Stimulated activated CD8-positive, alpha-beta memory T cell treated with anti-CD3 and anti-CD28 coated beads, Interleukin-4, amount 100 ng/mL, for 1 hour (primary cell): Measurements from ENCODE around the gene KRTAP19-7.

Experiments used
- DNase-seq, 2 donors: peaks; one replicate each; pipeline ENCODE4 v3.0.0-alpha.2; 2020; ENCODE audit warnings: low read depth in 2 of 2, low spot score in 1 of 2

The KRTAP19-7 gene, protein sequence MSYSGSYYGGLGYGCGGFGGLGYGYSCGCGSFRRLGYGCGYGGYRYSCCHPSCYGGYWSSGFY

DNA sequence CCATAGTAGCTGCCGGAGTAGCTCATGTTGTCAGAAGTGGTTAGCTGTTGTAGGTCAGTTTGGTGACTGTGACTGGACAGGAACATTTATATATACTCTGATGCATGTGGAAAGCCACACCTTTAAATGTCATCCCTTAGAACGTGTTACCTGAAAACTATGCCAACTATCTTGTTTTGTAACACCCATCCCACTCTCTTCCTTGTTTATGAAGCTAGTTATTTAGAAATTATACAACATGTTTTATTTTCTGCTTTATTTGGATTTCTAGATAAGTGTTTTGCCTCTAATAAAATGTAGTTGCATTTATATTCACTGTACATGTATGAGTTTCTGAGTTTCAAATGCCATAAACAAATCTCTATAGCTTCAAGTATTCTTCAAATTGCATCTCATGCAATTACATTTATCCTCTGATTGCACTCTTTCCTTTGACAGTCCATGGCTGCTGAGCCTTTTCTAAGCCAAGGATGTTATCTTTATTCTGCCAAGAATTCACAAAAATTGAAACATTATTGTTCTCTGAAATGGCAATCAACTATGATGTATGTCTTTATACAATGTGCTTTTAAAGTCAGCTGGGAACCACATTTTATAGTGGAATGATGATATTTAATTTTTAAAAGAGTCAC lies at the start of gene KRTAP19-7:
KRTAP19-7 (minus strand) TSS at position 51 of the 632 bp plus-strand sequence; CDS start at position 26, 25 bp downstream.
- no peak for DNase-seq

DNA sequence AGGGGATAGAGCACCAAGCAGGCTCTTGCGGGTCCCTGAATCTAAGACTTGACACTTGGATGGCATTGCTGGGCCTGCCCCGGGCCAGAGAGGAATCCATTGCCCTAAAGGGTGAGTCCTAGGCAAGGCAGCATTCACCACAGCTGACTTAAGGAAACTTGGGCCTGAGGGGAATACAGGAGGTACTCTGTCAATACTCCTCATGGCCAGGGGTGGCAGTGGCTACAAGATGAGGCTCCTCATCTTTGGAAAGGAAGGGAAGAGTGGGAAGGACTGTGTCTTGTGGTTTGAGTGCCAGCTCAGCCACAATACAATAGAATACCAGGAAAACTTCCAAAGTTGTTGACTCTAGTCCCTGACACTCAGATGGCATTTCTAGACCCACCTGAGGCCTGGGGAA lies 44.9 kb upstream of the KRTAP19-7 start:
- no peak for DNase-seq

DNA sequence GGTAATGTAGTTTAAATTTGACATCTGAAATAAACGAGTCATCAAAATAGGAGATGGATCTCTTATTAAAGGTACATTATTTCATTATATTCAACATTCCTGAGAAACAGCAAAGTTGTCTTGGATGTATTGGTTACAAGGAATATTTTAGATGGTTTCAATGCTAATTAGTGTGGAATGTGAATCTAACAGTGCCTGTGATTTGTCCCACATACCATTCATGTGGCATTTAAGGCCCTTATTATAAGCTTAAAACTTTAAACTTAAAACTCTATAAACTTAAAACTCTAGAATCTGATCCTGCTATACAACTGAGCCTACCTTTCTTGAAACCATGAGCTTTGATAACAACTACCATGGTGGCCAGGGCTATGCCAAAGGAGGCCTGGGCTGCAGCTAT lies 39.7 kb upstream of the KRTAP19-7 start, which contains the start of gene KRTAP22-1:
KRTAP22-1 (plus strand) TSS at position 301 of the 400 bp plus-strand sequence.
- DNase-seq = no peak

DNA sequence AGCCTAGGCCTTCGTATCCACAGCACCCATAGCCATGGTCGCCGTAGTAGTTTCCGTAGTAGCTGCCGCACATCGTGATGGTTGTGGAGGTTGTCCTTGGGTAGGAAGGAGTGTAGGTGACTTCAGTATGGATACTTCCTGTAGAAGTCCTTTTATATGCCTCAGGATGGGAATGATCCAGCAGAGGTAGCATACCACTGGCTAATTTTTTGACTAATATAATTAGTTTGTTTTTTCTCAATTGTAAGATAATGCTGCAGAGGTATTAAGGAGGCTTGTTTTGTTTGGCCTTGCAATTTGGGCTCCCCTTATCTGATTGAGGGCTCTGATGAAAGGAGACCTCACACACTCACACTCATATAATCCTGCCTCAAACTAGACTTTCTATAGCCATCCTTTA lies 37.7 kb upstream of the KRTAP19-7 start, which contains the start of gene KRTAP6-2:
KRTAP6-2 (minus strand) TSS at position 101 of the 400 bp plus-strand sequence; CDS start at position 73, 28 bp downstream.
- DNase-seq = no peak

DNA sequence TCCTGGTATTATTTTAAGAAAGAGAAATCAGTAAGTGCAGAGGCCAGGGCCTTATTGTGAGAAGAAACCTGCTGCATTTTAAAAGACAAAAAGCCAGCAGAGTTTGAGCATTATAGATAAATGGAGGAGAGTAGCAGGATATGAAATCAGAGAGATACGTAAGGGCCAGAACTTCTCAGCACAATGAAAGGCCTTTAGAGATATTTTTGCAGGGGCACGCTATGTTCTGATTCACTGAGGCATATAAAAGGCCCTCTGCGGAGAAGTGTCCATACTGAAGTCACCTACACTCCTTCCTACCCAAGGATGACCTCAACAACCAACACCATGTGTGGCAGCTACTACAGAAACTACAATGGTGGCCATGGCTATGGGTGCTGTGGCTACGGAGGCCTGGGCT lies 31.0 kb upstream of the KRTAP19-7 start, which contains the start of gene KRTAP6-3:
KRTAP6-3 (plus strand) TSS at position 301 of the 400 bp plus-strand sequence; CDS start at position 307, 6 bp downstream.
- DNase-seq = no peak

DNA sequence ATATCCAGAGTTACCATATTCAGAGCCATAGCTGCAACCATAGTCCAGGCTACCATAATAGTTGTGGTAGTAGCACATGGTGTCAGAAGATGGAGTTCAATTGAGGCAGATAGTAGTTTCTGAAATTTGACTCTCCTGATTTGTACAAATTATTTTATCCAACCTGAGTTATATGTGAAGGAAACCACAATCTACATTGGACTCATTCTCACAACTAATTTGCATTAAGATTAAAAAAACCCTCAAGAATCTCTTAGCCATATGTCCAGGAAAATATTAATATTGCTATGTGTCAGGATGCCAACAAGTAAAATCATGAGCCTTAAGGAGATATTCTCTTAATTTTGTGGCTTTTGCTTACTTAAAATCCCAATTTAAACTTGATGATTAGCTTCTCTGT lies 29.2 kb upstream of the KRTAP19-7 start, which contains the start of gene KRTAP22-2:
KRTAP22-2 (minus strand) TSS at position 101 of the 400 bp plus-strand sequence.
- no peak for DNase-seq

DNA sequence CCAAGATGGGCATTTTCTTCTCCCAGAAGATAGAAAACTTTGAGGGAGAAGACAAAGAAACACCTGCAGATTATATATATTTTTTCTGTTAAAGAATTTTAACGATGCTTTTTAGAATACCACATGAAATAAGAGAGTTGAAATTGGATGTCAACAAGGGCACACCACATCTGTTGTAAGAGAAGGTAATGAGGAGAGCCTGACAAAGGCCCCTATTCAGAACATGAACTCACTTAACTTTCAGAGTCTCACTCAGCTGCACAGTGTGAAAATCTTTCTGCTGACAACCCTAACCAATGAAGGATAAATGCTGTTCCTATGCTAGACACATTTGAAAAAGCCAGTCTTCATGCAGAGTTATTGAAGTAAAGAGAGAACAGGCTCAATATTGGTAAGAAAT lies 21.8 kb upstream of the KRTAP19-7 start:
- no peak for DNase-seq

DNA sequence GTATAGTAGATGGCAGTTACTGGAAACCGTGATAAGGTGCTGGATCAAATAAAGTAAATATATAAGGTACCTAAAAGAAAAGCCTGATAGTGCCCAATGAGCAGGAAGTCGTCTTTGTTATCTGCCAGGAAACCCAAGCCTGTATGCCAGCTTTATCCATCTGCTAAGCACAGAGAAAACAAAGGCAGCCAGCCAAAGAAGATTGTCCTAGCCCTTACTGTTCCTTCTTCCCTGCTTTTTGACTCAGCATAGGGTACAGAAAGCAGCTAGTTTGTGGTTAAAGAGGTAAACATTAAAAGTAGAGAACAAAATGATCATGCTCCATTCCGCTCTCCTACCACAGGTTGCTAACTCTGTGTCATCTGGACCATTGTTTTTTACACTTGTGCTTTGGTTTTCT lies 19.0 kb upstream of the KRTAP19-7 start:
- no peak for DNase-seq

DNA sequence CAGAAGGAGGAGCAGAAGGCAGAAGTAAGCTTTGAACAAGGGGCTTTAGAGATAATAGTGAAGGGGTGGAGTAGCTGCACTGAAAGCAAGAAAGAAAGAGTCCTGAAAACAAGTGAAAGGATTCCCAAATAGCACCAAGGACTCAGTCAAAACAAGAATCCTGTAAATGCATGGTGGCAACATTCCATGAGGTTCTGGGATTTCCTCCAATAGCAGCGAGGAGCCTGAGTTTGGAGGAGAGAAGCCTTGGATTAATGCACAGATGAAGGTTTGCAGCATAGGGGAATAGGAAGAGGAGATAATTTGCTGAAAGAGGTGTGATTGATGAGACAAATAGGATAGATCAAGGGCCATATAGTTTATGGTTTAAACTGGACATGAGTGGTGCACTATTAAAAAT lies 18.2 kb upstream of the KRTAP19-7 start:
- DNase-seq = no peak

DNA sequence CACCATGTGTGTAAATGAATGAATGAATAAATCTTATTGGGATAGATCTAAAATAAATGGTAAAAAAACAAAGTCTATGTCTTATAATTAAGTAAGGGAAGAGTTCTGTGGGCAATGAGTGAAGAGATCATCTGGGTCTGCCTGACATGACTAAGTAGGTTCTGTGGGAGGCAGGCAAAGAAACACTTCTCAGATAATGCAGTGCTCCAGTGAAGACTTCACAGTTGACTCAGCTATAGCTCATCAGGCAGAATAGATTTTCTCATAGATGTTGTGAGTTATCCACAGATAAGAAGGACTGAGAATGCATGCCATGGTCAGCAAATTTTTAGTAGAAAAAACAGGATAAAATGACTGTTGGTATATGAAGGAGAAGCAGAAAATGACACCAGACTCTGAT lies 16.7 kb upstream of the KRTAP19-7 start:
- no peak for DNase-seq

DNA sequence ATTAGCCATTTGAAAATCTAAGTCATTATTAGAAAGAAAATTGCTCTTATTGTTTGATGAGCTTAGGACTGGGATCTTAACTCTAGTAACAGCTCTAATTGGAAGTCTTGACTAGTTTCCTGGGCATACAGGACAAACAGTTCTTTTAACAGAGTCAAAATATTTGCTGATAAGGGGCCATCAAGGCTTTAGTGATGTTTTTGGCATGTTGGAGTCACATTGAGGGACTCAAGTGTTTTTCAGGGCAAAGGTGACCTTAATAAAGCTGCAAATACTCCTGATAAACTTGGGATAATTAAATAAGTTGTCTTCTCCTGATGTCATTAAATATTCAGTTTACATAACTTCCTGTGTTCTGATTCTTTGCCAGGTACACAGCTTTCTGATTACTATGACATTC lies 6.5 kb upstream of the KRTAP19-7 start:
- no peak for DNase-seq

DNA sequence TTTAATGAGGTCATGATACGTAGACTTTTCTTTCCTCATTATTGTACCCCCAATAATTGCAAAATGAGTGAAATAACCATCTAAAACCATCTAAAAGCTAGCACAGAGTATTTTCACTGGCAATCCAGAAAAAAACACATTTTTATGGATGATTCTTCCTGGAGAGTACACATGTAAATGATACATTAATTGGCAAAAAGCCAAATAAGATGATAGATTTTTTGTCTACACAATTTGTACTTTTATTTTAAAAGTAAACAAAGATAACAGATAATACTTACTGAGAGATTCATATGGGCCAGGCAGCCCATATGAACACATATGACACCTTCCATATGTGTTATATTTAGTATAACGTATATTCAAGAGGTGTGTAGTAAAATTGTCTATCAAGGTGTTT lies 2.5 kb upstream of the KRTAP19-7 start:
- DNase-seq = no peak

DNA sequence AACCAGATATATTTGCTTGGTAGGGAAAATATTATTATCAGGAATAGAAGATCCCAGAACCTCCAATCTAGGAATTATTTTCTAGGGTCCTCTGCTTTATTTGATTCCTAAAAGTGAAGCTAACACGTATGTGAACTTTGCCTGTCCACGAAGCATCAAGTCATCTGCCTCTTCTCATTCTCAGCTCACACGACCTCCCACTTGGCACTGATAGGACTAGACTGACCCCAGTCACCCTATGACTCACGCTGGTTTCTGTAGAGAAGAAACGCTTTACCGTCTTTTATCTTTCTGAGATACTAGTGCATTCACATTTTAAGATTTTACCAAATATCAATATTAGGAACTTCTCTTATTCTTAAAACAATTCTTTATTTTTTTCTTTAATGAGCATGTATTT lies 2.0 kb upstream of the KRTAP19-7 start:
- no peak for DNase-seq

DNA sequence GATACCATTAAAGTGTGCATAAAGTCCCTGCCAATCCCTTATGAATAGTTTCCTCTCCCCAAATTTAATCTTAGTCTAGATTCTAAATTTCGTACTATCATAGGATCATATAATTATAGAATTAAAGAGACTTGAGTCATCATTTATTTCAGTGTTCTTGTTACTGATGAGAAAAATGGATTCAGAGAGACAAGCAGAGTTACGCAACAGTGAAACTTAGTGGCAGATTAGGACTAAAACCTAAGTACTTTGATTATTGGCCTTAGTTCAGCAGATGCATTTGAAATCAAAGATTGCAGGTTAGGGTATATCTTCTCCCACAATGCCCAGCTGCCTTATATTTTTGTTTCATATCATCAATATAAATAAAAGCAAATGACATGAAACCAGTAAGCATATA lies 843 bp upstream of the KRTAP19-7 start:
- no peak for DNase-seq

DNA sequence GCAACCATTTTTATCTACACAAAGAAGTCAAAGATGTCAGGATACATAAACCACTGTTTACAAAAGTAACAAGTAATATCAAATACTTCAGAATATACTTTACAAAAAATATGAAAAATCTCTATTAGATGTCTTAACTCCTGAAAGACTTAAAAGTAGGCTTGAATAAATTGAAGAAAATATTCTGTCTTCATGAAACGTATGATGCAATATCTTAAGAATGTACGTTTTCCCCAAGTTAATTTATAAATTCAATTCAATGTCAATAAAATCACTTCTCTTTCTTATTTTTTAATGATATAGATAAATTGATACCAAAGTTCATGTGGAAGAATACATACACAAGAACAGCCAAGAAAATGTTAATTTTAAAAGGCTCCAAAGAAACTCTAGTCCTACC lies 6.0 kb downstream of the KRTAP19-7 start:
- no peak for DNase-seq

DNA sequence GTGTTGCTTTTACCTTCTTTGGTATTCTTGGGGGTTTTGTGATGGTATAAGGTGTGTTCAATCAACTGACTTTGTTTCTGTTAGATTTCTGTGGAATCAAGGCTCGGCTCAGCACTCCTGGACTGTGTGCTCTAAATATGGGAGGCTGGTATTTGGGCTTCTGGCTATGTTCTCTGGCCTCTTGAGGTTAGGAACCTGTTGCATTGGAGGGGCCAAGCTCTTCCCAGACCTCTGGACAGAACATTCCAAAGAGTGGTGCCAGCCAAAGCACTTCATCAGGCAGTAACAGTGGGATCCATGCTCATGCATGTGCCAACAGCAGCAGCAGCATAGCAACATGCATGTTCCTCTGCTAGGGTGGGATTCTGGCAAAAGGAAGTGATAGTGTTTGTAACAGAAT lies 8.3 kb downstream of the KRTAP19-7 start:
- no peak for DNase-seq

DNA sequence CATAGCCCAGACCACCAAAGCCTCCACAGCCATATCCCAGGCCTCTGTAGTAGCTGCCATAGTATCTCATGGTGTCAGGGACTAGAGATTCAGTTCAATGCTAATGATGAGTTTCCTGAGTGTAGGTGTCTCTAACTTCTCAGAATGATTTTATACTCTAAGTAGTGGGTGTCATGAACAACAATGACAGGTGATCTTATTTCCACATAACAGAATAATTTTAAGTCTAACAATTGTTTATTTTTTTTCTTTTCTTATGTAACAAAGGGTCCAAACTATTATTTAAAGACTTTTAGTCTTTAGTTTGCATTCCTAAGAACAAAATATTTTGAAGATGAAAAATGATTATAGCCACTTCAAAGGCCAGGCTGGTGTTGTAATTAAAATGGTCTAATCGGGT lies 19.4 kb downstream of the KRTAP19-7 start, which contains the start of gene KRTAP19-6:
KRTAP19-6 (minus strand) TSS at position 101 of the 400 bp plus-strand sequence; CDS start at position 70, 31 bp downstream.
- DNase-seq = no peak

DNA sequence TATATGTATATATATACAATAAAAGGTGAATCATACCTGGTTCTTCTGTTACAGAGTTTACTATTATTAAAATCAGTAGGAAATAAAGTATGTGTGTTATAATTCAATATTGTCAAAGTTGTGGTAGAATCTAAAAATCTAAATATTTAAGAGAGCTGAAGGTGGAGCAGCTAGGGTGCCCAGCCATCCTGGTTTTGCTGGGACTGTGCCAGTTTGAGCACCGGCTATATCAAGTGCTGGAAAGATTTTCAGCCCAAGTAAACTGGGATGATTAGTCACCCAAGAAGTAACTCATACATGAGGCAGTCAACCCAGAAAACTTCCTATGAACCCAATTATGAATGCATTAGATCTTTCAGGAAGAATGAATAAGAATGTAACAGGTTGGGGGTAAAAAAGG lies 42.2 kb downstream of the KRTAP19-7 start:
- no peak for DNase-seq

DNA sequence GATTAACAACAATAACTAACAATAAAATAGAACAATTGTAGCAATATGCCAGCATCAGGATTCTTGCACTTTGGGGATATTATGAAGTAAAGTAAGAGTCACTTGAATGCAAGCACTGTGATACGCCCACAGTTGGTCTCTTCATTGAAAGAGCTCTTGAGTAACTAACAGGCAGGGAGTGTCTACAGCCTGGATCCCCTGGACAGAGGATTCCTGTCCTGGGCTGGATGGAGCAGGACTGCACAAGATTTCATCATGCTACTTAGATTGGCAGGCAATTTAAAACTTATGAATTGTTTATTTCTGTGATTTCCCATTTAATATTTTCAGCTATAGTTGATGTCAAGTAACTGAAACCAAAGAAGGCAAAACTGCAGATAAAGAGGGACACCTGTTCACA lies 45.4 kb downstream of the KRTAP19-7 start:
- no peak for DNase-seq
